HL-60/S4 treated with retinoic acid at 250 ng/mL for 4 days and 3 days (cell line): Measurements from ENCODE around the gene AGPAT4.
"Not testable (repeated sequence)": the region's sequence is repeated elsewhere in the genome, so short reads cannot be mapped to it uniquely, and the experiment has no call there.

Source experiments
- in situ Hi-C: fragments of 300-500 bp; cut with MboI; formaldehyde crosslinking; loops from 2 replicates; pipeline ENCODE4 v1.7.0; 2022; ENCODE audit warnings: low sequenced_read_pairs

AGPAT4 gene

GRCh38 chr6:161207200-161207599 lies 66.7 kb downstream of the AGPAT4 start:
- in situ Hi-C loops = no loop called here

- in situ Hi-C loops = no loop called here
Observed at GRCh38 chr6:161204866-161205557, 68.8 kb downstream of the AGPAT4 start.

- in situ Hi-C loops = no loop called here
Observed at GRCh38 chr6:161200610-161201370, 73.1 kb downstream of the AGPAT4 start.

- in situ Hi-C loops = no loop called here
Observed at GRCh38 chr6:161199850-161200249, 74.0 kb downstream of the AGPAT4 start.

GRCh38 chr6:161198783-161199460 lies 74.9 kb downstream of the AGPAT4 start:
- in situ Hi-C loops = no loop called here

GRCh38 chr6:161198176-161198575 lies 75.7 kb downstream of the AGPAT4 start:
- in situ Hi-C loops = no loop called here

GRCh38 chr6:161195386-161195785 lies 78.5 kb downstream of the AGPAT4 start:
- in situ Hi-C loops = no loop called here

GRCh38 chr6:161194374-161194773 lies 79.5 kb downstream of the AGPAT4 start:
- in situ Hi-C loops = no loop called here

GRCh38 chr6:161192636-161193411 lies 81.0 kb downstream of the AGPAT4 start:
- in situ Hi-C loops = no loop called here

GRCh38 chr6:161191671-161192070 lies 82.2 kb downstream of the AGPAT4 start:
- in situ Hi-C loops = no loop called here

GRCh38 chr6:161191007-161191406 lies 82.9 kb downstream of the AGPAT4 start:
- in situ Hi-C loops = no loop called here

GRCh38 chr6:161189891-161190290 lies 84.0 kb downstream of the AGPAT4 start:
- in situ Hi-C loops = no loop called here

- in situ Hi-C loops = no loop called here
Observed at GRCh38 chr6:161188547-161189465, 85.1 kb downstream of the AGPAT4 start.

- in situ Hi-C loops = no loop called here
Observed at GRCh38 chr6:161186173-161186769, 87.6 kb downstream of the AGPAT4 start.

- in situ Hi-C loops = no loop called here
Observed at GRCh38 chr6:161181121-161181520, 92.7 kb downstream of the AGPAT4 start.

GRCh38 chr6:161178155-161178554 lies 95.7 kb downstream of the AGPAT4 start:
- in situ Hi-C loops = not testable (repeated sequence)

- in situ Hi-C loops = not testable (repeated sequence)
Observed at GRCh38 chr6:161176428-161176827, 97.4 kb downstream of the AGPAT4 start.

GRCh38 chr6:161172769-161173168 lies 101.1 kb downstream of the AGPAT4 start:
- in situ Hi-C loops = not testable (repeated sequence)

- in situ Hi-C loops = no loop called here
Observed at GRCh38 chr6:161171207-161171606, 102.7 kb downstream of the AGPAT4 start.

- in situ Hi-C loops = no loop called here
Observed at GRCh38 chr6:161169696-161170095, 104.2 kb downstream of the AGPAT4 start.
